Uterus (tissue), 2 donors: ENCODE measurements around the gene FIBCD1.

Experiments used
- POLR2A ChIP-seq, 2 donors: fragments of 450-650 bp; IDR thresholded peaks; one replicate each; pipeline ENCODE4 v1.6.1; 2016; ENCODE audit warnings: antibody characterized with exemption in 2 of 2, mild to moderate bottlenecking in 1 of 2, moderate library complexity in 1 of 2
- TF ChIP-seq, protein P1 (sequence below), 4 experiments: fragments of 200-600 bp in 2 of 4; fragments of 450-650 bp in 2 of 4; sonication (generic) in 2 of 4; IDR thresholded peaks; one replicate each; pipeline ENCODE4 v1.5.1; 2016 to 2019; ENCODE audit warnings: antibody characterized with exemption in 4 of 4, mild to moderate bottlenecking in 2 of 4, moderate library complexity in 1 of 4

DNA sequence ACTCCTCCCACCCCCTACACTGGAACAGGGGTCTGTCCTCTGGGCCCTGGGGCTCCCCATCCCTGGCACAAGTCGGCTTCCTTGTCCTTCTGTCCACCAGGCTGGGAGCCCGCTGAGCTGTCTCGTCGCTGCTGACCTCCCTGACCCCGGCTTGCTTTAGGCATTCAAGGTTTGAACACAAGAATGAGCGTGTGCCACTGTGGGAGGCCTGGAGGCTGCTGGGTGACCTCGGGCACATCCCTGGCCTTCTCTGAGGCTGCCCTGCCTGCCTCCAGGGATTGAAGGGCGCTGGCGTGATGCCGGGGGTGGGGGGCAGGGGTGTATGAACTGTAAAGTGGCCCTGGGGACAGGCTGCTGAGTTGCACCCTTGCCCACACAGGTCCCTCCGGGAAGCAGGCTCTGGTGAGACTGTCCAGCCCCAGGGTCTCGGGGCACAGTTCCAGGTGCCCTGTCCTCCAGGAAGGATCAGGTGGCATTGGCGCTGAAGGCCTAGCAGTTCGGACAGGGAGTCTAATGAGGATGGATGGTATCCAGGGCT lies 18.2 kb downstream of the FIBCD1 start:
- TF ChIP-seq, protein P1, sequence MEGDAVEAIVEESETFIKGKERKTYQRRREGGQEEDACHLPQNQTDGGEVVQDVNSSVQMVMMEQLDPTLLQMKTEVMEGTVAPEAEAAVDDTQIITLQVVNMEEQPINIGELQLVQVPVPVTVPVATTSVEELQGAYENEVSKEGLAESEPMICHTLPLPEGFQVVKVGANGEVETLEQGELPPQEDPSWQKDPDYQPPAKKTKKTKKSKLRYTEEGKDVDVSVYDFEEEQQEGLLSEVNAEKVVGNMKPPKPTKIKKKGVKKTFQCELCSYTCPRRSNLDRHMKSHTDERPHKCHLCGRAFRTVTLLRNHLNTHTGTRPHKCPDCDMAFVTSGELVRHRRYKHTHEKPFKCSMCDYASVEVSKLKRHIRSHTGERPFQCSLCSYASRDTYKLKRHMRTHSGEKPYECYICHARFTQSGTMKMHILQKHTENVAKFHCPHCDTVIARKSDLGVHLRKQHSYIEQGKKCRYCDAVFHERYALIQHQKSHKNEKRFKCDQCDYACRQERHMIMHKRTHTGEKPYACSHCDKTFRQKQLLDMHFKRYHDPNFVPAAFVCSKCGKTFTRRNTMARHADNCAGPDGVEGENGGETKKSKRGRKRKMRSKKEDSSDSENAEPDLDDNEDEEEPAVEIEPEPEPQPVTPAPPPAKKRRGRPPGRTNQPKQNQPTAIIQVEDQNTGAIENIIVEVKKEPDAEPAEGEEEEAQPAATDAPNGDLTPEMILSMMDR (IDR thresholded peaks at IDR 0.05) = no peak
- TF ChIP-seq POLR2A (IDR thresholded peaks at IDR 0.05) = no peak
